D721Med (cell line): ENCODE data around the gene CAPN5.

Experiments
- DNase-seq: peaks from one replicate; pipeline ENCODE4 v3.0.0; 2011; ENCODE audit warnings: low spot score; ENCODE audit not compliant: insufficient read length
- FAIRE-seq: peaks from 2 replicates; lab custom pipeline; 2011; peaks lifted over from hg19 to GRCh38; lab: Jason Lieb, UNC
- CTCF ChIP-seq: IDR thresholded peaks from 2 replicates; pipeline ENCODE4 v1.5.1; 2012; ENCODE audit warnings: mild to moderate bottlenecking, control low read depth; ENCODE audit not compliant: insufficient read depth; ENCODE audit errors: missing control alignments

Gene CAPN5

GRCh38 chr11:77159219-77159936, 92.6 kb downstream of the CAPN5 start:
- no peak for FAIRE-seq
- no peak for TF ChIP-seq CTCF

GRCh38 chr11:77159937-77160495, 93.2 kb downstream of the CAPN5 start:
- TF ChIP-seq CTCF = no peak
- DNase-seq (no peak), FAIRE-seq (no peak)

More at GRCh38 chr11:77159219-77159936, 92.6 kb downstream of the CAPN5 start:
- DNase-seq = no peak

DNA sequence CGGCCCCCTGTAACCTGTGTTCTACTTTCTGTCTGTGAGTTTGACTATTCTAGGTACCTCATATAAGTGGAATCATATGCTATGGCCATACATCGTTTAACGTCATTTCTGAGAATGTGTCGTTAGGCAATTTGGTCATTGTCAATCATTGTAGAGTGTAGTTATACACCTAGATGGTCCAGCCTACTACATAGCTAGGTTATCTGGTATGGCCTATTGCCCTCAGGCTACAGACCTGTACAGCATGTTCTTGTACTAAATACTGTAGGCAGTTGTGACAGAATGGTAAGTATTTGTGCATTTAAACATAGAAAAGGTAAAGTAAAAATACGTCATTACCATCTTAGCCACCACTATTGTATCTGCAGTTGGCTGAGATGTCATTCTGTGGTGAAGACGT, 96.5 kb downstream of the CAPN5 start:
- TF ChIP-seq CTCF = no peak
- DNase-seq = no peak

DNA sequence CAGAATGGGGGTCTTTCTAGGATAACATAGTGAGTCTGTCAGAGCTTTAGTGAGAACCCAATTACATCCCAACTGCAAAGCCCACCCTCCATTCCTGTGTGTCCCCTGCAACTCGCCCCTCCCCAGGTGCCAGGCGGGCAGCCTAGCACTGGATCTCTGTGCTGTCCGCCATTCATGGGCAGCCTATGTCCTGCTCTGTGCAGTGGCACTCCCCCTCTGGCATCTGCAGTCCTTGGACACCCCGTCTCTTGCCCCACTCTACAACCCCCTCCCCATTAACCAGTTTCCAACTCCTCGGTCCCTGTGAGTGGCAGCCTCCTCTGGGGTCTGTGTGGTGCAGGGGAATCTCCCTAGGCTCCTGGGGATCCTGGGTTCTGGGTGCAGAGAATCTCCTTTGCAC, 98.3 kb downstream of the CAPN5 start:
- FAIRE-seq (no peak), DNase-seq (no peak)
- no peak for TF ChIP-seq CTCF

More for the DNA sequence above, 96.5 kb downstream of the CAPN5 start:
- no peak for FAIRE-seq

- TF ChIP-seq CTCF = no peak
- no peak for FAIRE-seq
- no peak for DNase-seq
These were observed 99.2 kb downstream of the CAPN5 start for GRCh38 chr11:77166021-77166420.

DNA sequence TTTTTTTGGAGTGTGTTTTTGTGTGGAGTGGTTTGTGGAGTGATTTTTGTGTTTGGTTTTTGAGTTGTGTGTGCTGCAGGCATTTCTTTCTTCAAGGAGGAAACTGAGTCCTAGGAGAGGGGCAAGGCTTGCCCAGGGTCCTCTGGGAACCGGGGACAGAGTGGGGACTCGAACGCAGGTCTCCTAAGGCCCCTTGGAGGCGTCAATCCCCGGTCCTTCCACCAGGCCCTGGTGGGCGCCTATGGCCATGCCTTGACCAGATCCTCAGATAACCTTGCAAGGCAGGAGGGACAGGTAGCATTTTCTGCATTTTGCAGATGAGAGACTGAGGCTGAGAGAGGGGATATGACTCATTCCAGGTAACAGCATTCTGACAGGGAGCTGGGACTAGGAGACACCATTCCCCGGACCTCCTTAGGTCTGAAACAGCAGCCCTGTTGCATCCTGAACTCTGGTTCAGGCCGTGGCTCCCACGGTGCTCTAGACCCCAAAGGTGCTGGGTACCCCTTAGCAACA, 100.4 kb downstream of the CAPN5 start:
- DNase-seq = no peak
- TF ChIP-seq CTCF = no peak
- no peak for FAIRE-seq

DNA sequence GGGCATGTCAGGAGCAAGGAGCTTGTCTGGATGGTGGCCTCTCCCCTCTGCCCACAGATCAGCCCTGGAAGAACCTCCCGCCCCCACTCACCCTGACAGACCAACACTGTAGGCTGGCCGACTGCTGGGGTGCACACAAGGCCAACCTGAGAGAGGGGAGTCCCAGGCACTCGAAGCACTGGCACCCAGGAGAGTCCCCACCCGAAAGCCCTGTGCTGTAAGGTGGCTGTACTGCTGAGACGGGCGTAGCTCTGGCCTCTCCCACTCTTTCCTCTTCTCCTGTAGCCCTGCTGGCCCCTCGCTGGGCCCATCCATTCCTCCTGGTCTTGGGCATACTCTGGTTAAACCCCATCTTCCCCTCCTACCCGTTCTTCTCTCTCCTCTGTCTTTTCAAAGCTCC, 101.0 kb downstream of the CAPN5 start:
- DNase-seq (no peak), FAIRE-seq (no peak)
- no peak for TF ChIP-seq CTCF
